Non-pigmented ciliary epithelial cell (primary cell): Measurements from ENCODE around the gene CYP3A4.
"Not testable (repeated sequence)": the region's sequence is repeated elsewhere in the genome, so short reads cannot be mapped to it uniquely, and the experiment has no call there.

ENCODE experiments used
- DNase-seq: peaks from one replicate; pipeline ENCODE4 v3.0.0-alpha.2; 2010; ENCODE audit warnings: low read depth

The CYP3A4 gene

GRCh38 chr7:99792967-99793366, 9.0 kb upstream of the CYP3A4 start:
- no peak for DNase-seq

- DNase-seq: no peak
Observed at GRCh38 chr7:99791667-99792369, 7.8 kb upstream of the CYP3A4 start.

GRCh38 chr7:99791021-99791420, 7.0 kb upstream of the CYP3A4 start:
- no peak for DNase-seq

GRCh38 chr7:99790407-99790806, 6.4 kb upstream of the CYP3A4 start:
- no peak for DNase-seq

- no peak for DNase-seq
Observed at GRCh38 chr7:99789441-99790070, 5.6 kb upstream of the CYP3A4 start.

GRCh38 chr7:99788554-99788953, 4.6 kb upstream of the CYP3A4 start:
- DNase-seq: no peak

- DNase-seq: no peak
Observed at GRCh38 chr7:99786726-99787335, 2.8 kb upstream of the CYP3A4 start.

GRCh38 chr7:99785654-99786053, 1.7 kb upstream of the CYP3A4 start:
- not testable (repeated sequence) for DNase-seq

- DNase-seq: no peak
Observed at GRCh38 chr7:99782012-99782953, 1.7 kb downstream of the CYP3A4 start.

GRCh38 chr7:99780588-99780987, 3.4 kb downstream of the CYP3A4 start:
- DNase-seq: no peak

GRCh38 chr7:99779949-99780348, 4.0 kb downstream of the CYP3A4 start:
- DNase-seq: no peak

GRCh38 chr7:99778880-99779279, 5.1 kb downstream of the CYP3A4 start:
- no peak for DNase-seq

- DNase-seq: not testable (repeated sequence)
Observed at GRCh38 chr7:99773395-99773794, 10.6 kb downstream of the CYP3A4 start.

GRCh38 chr7:99772565-99772964, 11.4 kb downstream of the CYP3A4 start:
- DNase-seq: no peak

GRCh38 chr7:99769494-99769893, 14.5 kb downstream of the CYP3A4 start:
- not testable (repeated sequence) for DNase-seq

GRCh38 chr7:99768471-99768870, 15.5 kb downstream of the CYP3A4 start:
- no peak for DNase-seq

- no peak for DNase-seq
Observed at GRCh38 chr7:99767662-99768061, 16.3 kb downstream of the CYP3A4 start.

- DNase-seq: no peak
Observed at GRCh38 chr7:99766484-99767099, 17.4 kb downstream of the CYP3A4 start.

- no peak for DNase-seq
Observed at GRCh38 chr7:99764478-99764877, 19.5 kb downstream of the CYP3A4 start.

GRCh38 chr7:99762680-99763327, 21.2 kb downstream of the CYP3A4 start:
- DNase-seq: peak; percentile 27

- DNase-seq: no peak
Observed at GRCh38 chr7:99755085-99755484, 28.9 kb downstream of the CYP3A4 start.
